DOHH2 (cell line): Measurements from ENCODE around the gene GPX7.
A peak's percentile ranks its signal among the peaks of the same experiment; 100 is the strongest.

ENCODE experiments used
- H3F3A ChIP-seq: fragments of 200-600 bp; sonication (generic), shearing (Covaris generic); 2 replicates; pipeline ENCODE4 v1.6.0; 2016; ENCODE audit warnings: antibody characterized with exemption, mild to moderate bottlenecking; ENCODE audit not compliant: control insufficient read depth, insufficient read depth
- H3K27ac ChIP-seq: fragments of 200-600 bp; sonication (generic); 2 replicates; pipeline ENCODE4 v1.5.1; 2014; ENCODE audit warnings: low read depth, mild to moderate bottlenecking, low read length, moderate library complexity
- H3K27me3 ChIP-seq: fragments of 200-600 bp; sonication (generic); 2 replicates; pipeline ENCODE4 v1.6.1; 2014; ENCODE audit warnings: mild to moderate bottlenecking, low read length, mixed read lengths; ENCODE audit not compliant: control insufficient read depth
- H3K36me3 ChIP-seq: fragments of 200-600 bp; sonication (generic); 2 replicates; pipeline ENCODE4 v1.6.1; 2014; ENCODE audit warnings: mild to moderate bottlenecking, low read length, moderate library complexity, mixed read lengths; ENCODE audit not compliant: control insufficient read depth
- H3K4me1 ChIP-seq: fragments of 200-600 bp; sonication (generic); 2 replicates; pipeline ENCODE4 v1.6.1; 2014; ENCODE audit warnings: mild to moderate bottlenecking, low read length, mixed read lengths; ENCODE audit not compliant: control insufficient read depth
- H3K4me2 ChIP-seq: fragments of 200-600 bp; sonication (generic); 2 replicates; pipeline ENCODE4 v1.6.0; 2014; ENCODE audit warnings: mild to moderate bottlenecking, low read length, moderate library complexity
- H3K4me3 ChIP-seq: fragments of 200-600 bp; sonication (generic); 2 replicates; pipeline ENCODE4 v1.5.1; 2014; ENCODE audit warnings: mild to moderate bottlenecking, low read length, mixed read lengths
- H3K79me2 ChIP-seq: fragments of 200-600 bp; sonication (generic); 2 replicates; pipeline ENCODE4 v1.6.1; 2014; ENCODE audit warnings: mild to moderate bottlenecking, low read length, mixed read lengths; ENCODE audit not compliant: control insufficient read depth
- H3K9me2 ChIP-seq: fragments of 200-600 bp; sonication (generic); replicated peaks from 2 replicates; pipeline ENCODE4 v1.6.1; 2014; ENCODE audit warnings: mild to moderate bottlenecking, low read length, mixed read lengths; ENCODE audit not compliant: control insufficient read depth
- H3K9me3 ChIP-seq: fragments of 200-600 bp; sonication (generic); 2 replicates; pipeline ENCODE4 v1.6.1; 2014; ENCODE audit warnings: antibody characterized with exemption, low read length, mixed read lengths; ENCODE audit not compliant: control insufficient read depth, insufficient read depth
- H4K20me1 ChIP-seq: fragments of 200-600 bp; sonication (generic); 2 replicates; pipeline ENCODE4 v1.6.0; 2014; ENCODE audit warnings: low read depth, mild to moderate bottlenecking, antibody characterized with exemption, low read length, moderate library complexity; ENCODE audit not compliant: control insufficient read depth, insufficient read depth
- CTCF ChIP-seq: fragments of 200-600 bp; sonication (generic); IDR thresholded peaks from one replicate; pipeline ENCODE4 v1.5.1; 2014; ENCODE audit warnings: antibody characterized with exemption, mild to moderate bottlenecking, low read depth, low read length; ENCODE audit not compliant: poor library complexity, severe bottlenecking
- EZH2phosphoT487 ChIP-seq: fragments of 200-600 bp; sonication (generic); IDR thresholded peaks from 2 replicates; pipeline ENCODE4 v1.6.1; 2017; ENCODE audit warnings: borderline replicate concordance, mild to moderate bottlenecking, antibody characterized with exemption, low read length, moderate library complexity, mixed read lengths

Gene GPX7

GRCh38 chr1:52637946-52638345 lies 35.8 kb downstream of the GPX7 start:
- peak overlapping the region; percentile 61 for H3K4me3 ChIP-seq
- H3K27me3 ChIP-seq, result peaks cover 8% of the 10 kb centered on the region
- H3K4me1 ChIP-seq, result peaks cover 70% of the 10 kb centered on the region
- H3F3A ChIP-seq, result peaks cover 17% of the 10 kb centered on the region
- H3K79me2 ChIP-seq, result no peaks in the 10 kb centered on the region
- H4K20me1 ChIP-seq, result no peaks in the 10 kb centered on the region
- H3K9me2 ChIP-seq, result no peaks in the 10 kb centered on the region
- H3K36me3 ChIP-seq, result no peaks in the 10 kb centered on the region; the same call in 1 of the 2 replicates
- peak overlapping the region; percentile 95 for H3K27ac ChIP-seq
- peak overlapping the region; percentile 92 for H3K4me2 ChIP-seq
- TF ChIP-seq CTCF (no peak), EZH2phosphoT487 (no peak)
- no peaks in the 10 kb centered on the region for H3K9me3 ChIP-seq

- Histone ChIP-seq H3K27ac (no peak overlapping the region), H4K20me1 (no peaks in the 10 kb centered on the region), H3K4me3 (no peak overlapping the region), H3K79me2 (no peaks in the 10 kb centered on the region), H3F3A (peaks cover 17% of the 10 kb centered on the region), H3K36me3 (no peaks in the 10 kb centered on the region; the same call in 1 of the 2 replicates), H3K9me3 (no peaks in the 10 kb centered on the region), H3K9me2 (no peaks in the 10 kb centered on the region), H3K27me3 (no peaks in the 10 kb centered on the region), H3K4me2 (no peak overlapping the region), H3K4me1 (peaks cover 44% of the 10 kb centered on the region)
- TF ChIP-seq CTCF (no peak), EZH2phosphoT487 (no peak)
These were observed 38.5 kb downstream of the GPX7 start for GRCh38 chr1:52640697-52641096.

GRCh38 chr1:52641307-52641706 lies 39.1 kb downstream of the GPX7 start:
- Histone ChIP-seq H3K27ac (no peak overlapping the region), H3F3A (peaks cover 14% of the 10 kb centered on the region), H3K79me2 (no peaks in the 10 kb centered on the region), H3K9me2 (no peaks in the 10 kb centered on the region), H3K36me3 (no peaks in the 10 kb centered on the region; the same call in 1 of the 2 replicates), H3K4me1 (peaks cover 38% of the 10 kb centered on the region), H3K4me3 (no peak overlapping the region), H4K20me1 (no peaks in the 10 kb centered on the region), H3K27me3 (no peaks in the 10 kb centered on the region), H3K9me3 (no peaks in the 10 kb centered on the region), H3K4me2 (peak overlapping the region; percentile 10; the same call in 1 of the 2 replicates)
- TF ChIP-seq CTCF, result no peak
- no peak for TF ChIP-seq EZH2phosphoT487
